ENCODE measurements around the gene CPNE6. TPM values are rescaled to one million over a fixed set of nuclear protein-coding genes. Genes with fewer than 3 reads are reported as not detected.

Gene CPNE6
- total RNA-seq, 1 experiment from 2014 or later: not detected

GRCh38 chr14:24074625-24075484 is 3.5 kb downstream of the CPNE6 start:
- Histone ChIP-seq H3K27ac (ENCODE audit: low read depth, low read length, poor library complexity, severe bottlenecking) (no peak overlapping the region), H3K36me3 (ENCODE audit: insufficient read depth, low read length, poor library complexity, severe bottlenecking) (no peaks in the 10 kb centered on the region), H3K9me3 (ENCODE audit: low read depth, low read length, poor library complexity, severe bottlenecking) (no peaks in the 10 kb centered on the region), H3K4me1 (ENCODE audit: insufficient read depth, low read length, poor library complexity, severe bottlenecking) (no peaks in the 10 kb centered on the region), H3K27me3 (replicated peaks; ENCODE audit: insufficient read depth, low read depth, low read length, poor library complexity) (peaks cover 15% of the 10 kb centered on the region), H3K4me3 (ENCODE audit: low read depth, low read length, poor library complexity, severe bottlenecking) (no peak overlapping the region)
- no peak for DNase-seq (ENCODE audit: low spot score)
- ChIA-PET POLR2A (ENCODE audit: low non-redundant PET) (interaction anchor here (0.6 to 0.7 kb wide), 2 partner anchors 19 to 98 kb away, joined by 4 to 11 read pairs; no protein-coding TSS in a partner anchor), CTCF (no interaction called here)
- no peak for TF ChIP-seq EZH2 (IDR thresholded peaks at IDR 0.05; ENCODE audit: borderline replicate concordance, low read depth, low read length, poor library complexity, severe bottlenecking)
- no peak for TF ChIP-seq CTCF (conservative IDR thresholded peaks at IDR 0.05; ENCODE audit: low read depth, low read length)
- intact Hi-C loops (cut with micrococcal nuclease; ENCODE audit: unreplicated experiment): no loop called here
- no TSS peak for BruUV-seq (replicated peaks)

GRCh38 chr14:24075485-24076301 is 4.3 kb downstream of the CPNE6 start:
- Histone ChIP-seq H3K36me3 (ENCODE audit: insufficient read depth, low read length, poor library complexity, severe bottlenecking) (no peaks in the 10 kb centered on the region), H3K27me3 (replicated peaks; ENCODE audit: insufficient read depth, low read depth, low read length, poor library complexity) (peaks cover 18% of the 10 kb centered on the region), H3K4me1 (ENCODE audit: insufficient read depth, low read length, poor library complexity, severe bottlenecking) (peaks cover 3% of the 10 kb centered on the region), H3K4me3 (ENCODE audit: low read depth, low read length, poor library complexity, severe bottlenecking) (no peak overlapping the region), H3K27ac (ENCODE audit: low read depth, low read length, poor library complexity, severe bottlenecking) (no peak overlapping the region), H3K9me3 (ENCODE audit: low read depth, low read length, poor library complexity, severe bottlenecking) (no peaks in the 10 kb centered on the region)
- ChIA-PET CTCF (no interaction called here), POLR2A (ENCODE audit: low non-redundant PET) (interaction anchor here (0.6 kb wide), 1 partner anchor 18 kb away, joined by 11 read pairs; no protein-coding TSS in a partner anchor)
- intact Hi-C loops (cut with micrococcal nuclease; ENCODE audit: unreplicated experiment): no loop called here
- no peak for DNase-seq (ENCODE audit: low spot score)
- BruUV-seq (replicated peaks): no TSS peak
- TF ChIP-seq CTCF (conservative IDR thresholded peaks at IDR 0.05; ENCODE audit: low read depth, low read length) (no peak), EZH2 (IDR thresholded peaks at IDR 0.05; ENCODE audit: borderline replicate concordance, low read depth, low read length, poor library complexity, severe bottlenecking) (no peak)

GRCh38 chr14:24076302-24076601 is 4.9 kb downstream of the CPNE6 start:
- ChIA-PET CTCF (no interaction called here), POLR2A (ENCODE audit: low non-redundant PET) (no interaction called here)
- Histone ChIP-seq H3K4me1 (ENCODE audit: insufficient read depth, low read length, poor library complexity, severe bottlenecking) (peaks cover 6% of the 10 kb centered on the region), H3K9me3 (ENCODE audit: low read depth, low read length, poor library complexity, severe bottlenecking) (no peaks in the 10 kb centered on the region), H3K36me3 (ENCODE audit: insufficient read depth, low read length, poor library complexity, severe bottlenecking) (no peaks in the 10 kb centered on the region), H3K27me3 (replicated peaks; ENCODE audit: insufficient read depth, low read depth, low read length, poor library complexity) (peaks cover 16% of the 10 kb centered on the region), H3K4me3 (ENCODE audit: low read depth, low read length, poor library complexity, severe bottlenecking) (no peak overlapping the region), H3K27ac (ENCODE audit: low read depth, low read length, poor library complexity, severe bottlenecking) (no peak overlapping the region)
- no peak for DNase-seq (ENCODE audit: low spot score)
- intact Hi-C loops (cut with micrococcal nuclease; ENCODE audit: unreplicated experiment): no loop called here
- TF ChIP-seq EZH2 (IDR thresholded peaks at IDR 0.05; ENCODE audit: borderline replicate concordance, low read depth, low read length, poor library complexity, severe bottlenecking) (no peak), CTCF (conservative IDR thresholded peaks at IDR 0.05; ENCODE audit: low read depth, low read length) (no peak)
- no TSS peak for BruUV-seq (replicated peaks)

Measured in A673 (cell line).